ENCODE data around the gene WNT3A. TPM values are rescaled to one million over a fixed set of nuclear protein-coding genes. Genes with fewer than 3 reads are reported as not detected.

WNT3A gene
- total RNA-seq, 2 donors from 2014 or later = not detected

DNA sequence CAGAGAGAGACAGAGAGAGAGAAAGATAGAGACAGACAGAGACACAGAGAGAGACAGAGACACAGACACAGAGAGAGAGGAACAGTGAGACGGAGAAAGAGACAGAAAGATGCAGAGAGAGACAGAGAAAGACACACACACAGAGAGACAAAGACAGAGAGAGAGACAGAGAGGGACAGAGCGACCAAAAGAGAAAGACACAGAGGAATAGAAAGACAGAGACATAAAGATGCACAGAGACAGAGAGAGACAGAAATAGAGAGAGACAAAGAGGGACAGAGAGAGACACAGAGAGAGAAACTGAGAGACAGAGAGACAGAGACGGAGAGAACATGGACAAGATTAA lies 16.5 kb downstream of the WNT3A start:
- Histone ChIP-seq H3K27ac (no peak overlapping the region), H3K4me1 (no peaks in the 10 kb centered on the region), H3K36me3 (no peaks in the 10 kb centered on the region), H3K9me3 (peaks cover 0 to 15% of the 10 kb centered on the region in 2 donors), H3K4me3 (no peak overlapping the region), H3K27me3 (no peaks in the 10 kb centered on the region)
- TF ChIP-seq, protein P1, sequence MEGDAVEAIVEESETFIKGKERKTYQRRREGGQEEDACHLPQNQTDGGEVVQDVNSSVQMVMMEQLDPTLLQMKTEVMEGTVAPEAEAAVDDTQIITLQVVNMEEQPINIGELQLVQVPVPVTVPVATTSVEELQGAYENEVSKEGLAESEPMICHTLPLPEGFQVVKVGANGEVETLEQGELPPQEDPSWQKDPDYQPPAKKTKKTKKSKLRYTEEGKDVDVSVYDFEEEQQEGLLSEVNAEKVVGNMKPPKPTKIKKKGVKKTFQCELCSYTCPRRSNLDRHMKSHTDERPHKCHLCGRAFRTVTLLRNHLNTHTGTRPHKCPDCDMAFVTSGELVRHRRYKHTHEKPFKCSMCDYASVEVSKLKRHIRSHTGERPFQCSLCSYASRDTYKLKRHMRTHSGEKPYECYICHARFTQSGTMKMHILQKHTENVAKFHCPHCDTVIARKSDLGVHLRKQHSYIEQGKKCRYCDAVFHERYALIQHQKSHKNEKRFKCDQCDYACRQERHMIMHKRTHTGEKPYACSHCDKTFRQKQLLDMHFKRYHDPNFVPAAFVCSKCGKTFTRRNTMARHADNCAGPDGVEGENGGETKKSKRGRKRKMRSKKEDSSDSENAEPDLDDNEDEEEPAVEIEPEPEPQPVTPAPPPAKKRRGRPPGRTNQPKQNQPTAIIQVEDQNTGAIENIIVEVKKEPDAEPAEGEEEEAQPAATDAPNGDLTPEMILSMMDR (IDR thresholded peaks at IDR 0.05) = no peak
- no peak for DNase-seq (ENCODE audit: low spot score)

DNA sequence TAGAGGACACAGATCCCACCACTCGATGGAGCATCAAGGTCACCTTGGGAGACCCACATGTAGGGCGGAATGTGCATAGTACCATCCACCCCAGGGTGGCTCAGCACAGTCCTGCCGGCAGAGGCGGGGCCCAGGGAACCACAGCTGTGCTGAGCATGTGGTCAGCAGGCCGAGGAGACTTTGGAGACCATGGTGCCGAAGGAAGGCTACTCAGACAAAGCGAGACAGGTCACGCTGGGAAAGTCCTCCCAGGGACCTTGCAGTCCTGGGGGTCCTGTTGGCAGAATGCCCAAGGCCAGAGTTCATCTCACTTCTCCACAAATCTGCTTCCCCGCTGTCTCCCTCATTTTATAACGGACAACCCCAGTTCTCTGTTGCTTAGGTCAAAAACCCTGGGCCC lies 22.5 kb downstream of the WNT3A start:
- H3K4me1 ChIP-seq = no peaks in the 10 kb centered on the region
- DNase-seq (ENCODE audit: low spot score) = no peak
- no peaks in the 10 kb centered on the region for H3K36me3 ChIP-seq
- peaks cover 0 to 29% of the 10 kb centered on the region in 2 donors for H3K9me3 ChIP-seq
- no peak overlapping the region for H3K4me3 ChIP-seq
- H3K27me3 ChIP-seq = no peaks in the 10 kb centered on the region
- TF ChIP-seq, protein P1 (IDR thresholded peaks at IDR 0.05) = no peak
- no peak overlapping the region for H3K27ac ChIP-seq

DNA sequence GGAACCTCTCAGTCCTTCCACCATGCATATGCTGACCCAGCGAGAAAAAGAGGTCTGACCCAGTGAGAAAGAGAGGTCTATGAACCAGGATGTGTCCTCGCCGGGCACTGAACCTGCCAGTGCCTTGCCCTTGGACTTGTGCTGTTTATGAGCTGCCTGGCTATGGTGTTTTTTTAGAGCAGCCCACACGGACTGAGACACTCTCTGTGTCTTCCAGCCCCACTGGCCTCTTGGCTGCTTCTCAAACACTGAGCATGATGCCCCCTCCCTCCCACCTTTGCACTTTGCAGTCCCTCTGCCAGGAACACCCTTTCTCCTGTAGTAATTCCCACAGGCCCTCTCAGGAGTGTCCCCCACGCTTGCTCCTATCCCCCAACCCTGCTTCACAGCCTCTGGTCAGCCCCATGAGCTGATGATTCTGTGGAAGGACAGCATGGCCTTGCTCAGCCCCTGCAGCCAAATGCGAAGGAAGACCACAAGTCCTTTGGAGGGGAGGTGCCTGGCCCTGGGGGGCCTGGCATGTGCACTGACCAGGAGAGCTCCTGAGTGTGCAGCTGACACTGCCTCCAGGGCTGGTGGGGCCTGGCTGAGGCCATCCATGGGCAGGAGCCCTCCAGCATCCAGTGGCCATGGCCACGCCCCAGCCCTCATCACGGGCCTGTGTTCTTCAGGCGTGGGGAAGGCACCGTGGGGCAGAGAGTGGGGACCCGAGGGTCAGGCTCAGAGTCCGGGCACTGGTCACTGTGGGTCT lies 23.8 kb downstream of the WNT3A start:
- DNase-seq (ENCODE audit: low spot score) = no peak
- peaks cover 0 to 16% of the 10 kb centered on the region in 2 donors for H3K9me3 ChIP-seq
- TF ChIP-seq, protein P1 (IDR thresholded peaks at IDR 0.05) = no peak
- H3K27me3 ChIP-seq = no peaks in the 10 kb centered on the region
- no peaks in the 10 kb centered on the region for H3K36me3 ChIP-seq
- H3K4me1 ChIP-seq = no peaks in the 10 kb centered on the region
- H3K4me3 ChIP-seq = no peak overlapping the region
- H3K27ac ChIP-seq = no peak overlapping the region

DNA sequence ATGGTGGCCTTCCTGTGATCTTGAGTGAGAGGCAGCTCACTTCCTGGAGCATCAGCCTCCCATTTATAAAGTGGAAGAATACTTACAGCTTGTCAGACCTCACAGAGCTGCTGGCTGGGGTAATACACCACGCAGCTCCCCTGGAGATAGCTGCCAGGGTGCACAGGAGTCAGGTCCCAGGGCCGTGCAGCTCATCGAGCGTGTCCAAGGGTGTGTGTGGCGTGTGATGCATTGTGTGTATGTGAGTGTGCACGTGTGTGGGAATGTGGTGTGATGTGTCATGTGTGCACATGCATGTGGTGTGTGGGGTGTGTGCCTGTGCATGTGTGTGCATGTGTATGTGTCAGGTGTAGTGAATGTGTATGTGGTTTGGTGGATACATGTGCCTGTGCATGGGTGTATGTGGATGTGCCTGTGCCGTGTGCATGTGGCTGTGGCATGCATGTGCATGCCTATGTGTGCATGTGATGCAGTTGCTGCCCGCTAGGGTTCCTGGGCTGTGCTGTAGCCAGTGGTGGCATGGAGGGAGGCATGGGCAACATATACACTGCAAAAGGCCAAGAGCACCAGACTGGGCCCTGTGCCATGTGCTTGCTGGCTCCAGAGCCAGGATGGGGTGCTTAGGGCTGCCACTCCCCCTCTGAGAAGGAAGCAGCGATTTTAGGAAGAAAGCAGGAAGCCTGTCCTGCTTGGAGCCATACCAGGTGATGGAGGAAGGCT lies 24.6 kb downstream of the WNT3A start:
- Histone ChIP-seq H3K36me3 (no peaks in the 10 kb centered on the region), H3K9me3 (peaks cover 0 to 14% of the 10 kb centered on the region in 2 donors), H3K4me3 (no peak overlapping the region), H3K27me3 (no peaks in the 10 kb centered on the region), H3K27ac (no peak overlapping the region), H3K4me1 (no peaks in the 10 kb centered on the region)
- DNase-seq (ENCODE audit: low spot score) = no peak
- TF ChIP-seq, protein P1 (IDR thresholded peaks at IDR 0.05) = no peak

DNA sequence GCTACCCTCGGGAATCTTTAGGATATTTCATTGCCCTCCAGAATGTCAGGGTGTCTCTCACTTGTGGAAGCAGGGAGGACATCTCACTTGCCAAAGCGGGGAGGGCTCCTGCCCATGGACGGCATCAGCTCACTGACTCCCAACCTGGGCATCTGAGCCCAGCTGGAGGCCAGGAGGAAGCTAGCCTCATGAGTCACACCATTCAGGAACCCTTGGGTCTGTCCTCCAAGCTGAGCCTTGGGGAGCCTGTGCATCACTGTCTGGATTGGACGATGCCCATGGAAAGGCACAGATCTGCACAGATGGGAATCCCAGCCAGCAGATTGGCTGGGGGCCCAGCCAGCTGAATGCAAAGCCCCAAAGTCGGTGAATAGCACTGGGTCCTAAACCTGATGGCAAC lies 25.2 kb downstream of the WNT3A start:
- H3K9me3 ChIP-seq = peaks cover 0 to 14% of the 10 kb centered on the region in 2 donors
- no peak overlapping the region for H3K4me3 ChIP-seq
- no peaks in the 10 kb centered on the region for H3K36me3 ChIP-seq
- no peak overlapping the region for H3K27ac ChIP-seq
- H3K27me3 ChIP-seq = no peaks in the 10 kb centered on the region
- H3K4me1 ChIP-seq = peaks cover 0 to under 1% of the 10 kb centered on the region in 2 donors
- DNase-seq (ENCODE audit: low spot score) = no peak
- TF ChIP-seq, protein P1 (IDR thresholded peaks at IDR 0.05) = no peak

All from right atrium auricular region (tissue), 2 donors.